Epithelial cell of proximal tubule (primary cell): ENCODE data around the gene NUP93. TPM values are rescaled to one million over a fixed set of nuclear protein-coding genes. Genes with fewer than 3 reads are reported as not detected.

Experiments
- DNase-seq: peaks from one replicate; pipeline ENCODE4 v3.0.0-alpha.2; 2011; ENCODE audit warnings: low read depth
- H3K4me3 ChIP-seq: 2 replicates; pipeline ENCODE4 v1.5.1; 2011; ENCODE audit warnings: low read depth, mild to moderate bottlenecking, low read length
- total RNA-seq: library from RNA; depleted of rRNA; stranded (reverse); fragments of >200 nt; gene quantifications from 2 replicates; pipeline ENCODE4 v1.2.3, GENCODE V29; 2015
- TF ChIP-seq, protein P1 (sequence below): conservative IDR thresholded peaks from 2 replicates; pipeline ENCODE4 v1.5.1; 2012; ENCODE audit warnings: low read depth, mild to moderate bottlenecking, low read length

The NUP93 gene
- total RNA-seq, 1 donor from 2014 or later: 92.5 TPM

DNA sequence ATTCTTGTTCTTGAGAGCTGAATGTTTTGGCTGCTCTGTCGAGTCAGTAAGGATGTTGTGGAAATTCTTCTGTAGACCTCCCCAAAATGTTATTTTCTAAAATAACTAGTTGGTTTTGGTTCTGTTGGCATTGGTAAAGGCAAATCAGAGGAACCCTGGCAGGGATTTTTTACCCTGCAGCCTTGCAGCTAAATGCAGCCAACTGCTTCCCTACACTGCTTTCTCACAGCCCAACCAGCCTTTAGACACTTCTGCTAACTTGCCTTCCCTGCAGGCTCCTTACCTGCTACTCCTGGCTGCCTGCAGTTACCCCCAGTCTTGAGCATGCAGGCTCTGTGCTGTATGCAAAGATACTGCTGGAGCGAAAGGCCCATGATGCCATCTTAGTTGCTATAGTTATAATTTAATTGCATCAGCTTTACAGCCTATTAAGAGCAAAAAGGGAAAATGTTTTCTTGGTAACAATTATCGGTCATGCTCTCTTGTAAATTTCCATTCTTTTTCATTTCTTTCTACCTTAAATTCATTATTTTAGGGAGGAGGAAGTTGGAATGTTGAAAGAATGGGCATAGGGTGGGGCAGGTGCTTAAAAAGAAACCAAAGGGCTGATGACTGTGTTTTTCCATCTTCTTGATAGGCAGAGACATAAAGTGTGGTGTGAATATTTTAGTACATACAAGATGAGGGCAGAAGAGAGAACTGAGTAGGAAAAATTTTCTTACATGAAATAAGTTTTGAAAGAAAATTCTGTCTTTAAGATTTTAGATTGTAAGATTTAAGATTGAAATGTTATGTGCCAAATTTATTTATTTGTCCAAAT lies 20.0 kb downstream of the NUP93 start:
- DNase-seq: no peak
- no peak overlapping the region for H3K4me3 ChIP-seq
- TF ChIP-seq, protein P1, sequence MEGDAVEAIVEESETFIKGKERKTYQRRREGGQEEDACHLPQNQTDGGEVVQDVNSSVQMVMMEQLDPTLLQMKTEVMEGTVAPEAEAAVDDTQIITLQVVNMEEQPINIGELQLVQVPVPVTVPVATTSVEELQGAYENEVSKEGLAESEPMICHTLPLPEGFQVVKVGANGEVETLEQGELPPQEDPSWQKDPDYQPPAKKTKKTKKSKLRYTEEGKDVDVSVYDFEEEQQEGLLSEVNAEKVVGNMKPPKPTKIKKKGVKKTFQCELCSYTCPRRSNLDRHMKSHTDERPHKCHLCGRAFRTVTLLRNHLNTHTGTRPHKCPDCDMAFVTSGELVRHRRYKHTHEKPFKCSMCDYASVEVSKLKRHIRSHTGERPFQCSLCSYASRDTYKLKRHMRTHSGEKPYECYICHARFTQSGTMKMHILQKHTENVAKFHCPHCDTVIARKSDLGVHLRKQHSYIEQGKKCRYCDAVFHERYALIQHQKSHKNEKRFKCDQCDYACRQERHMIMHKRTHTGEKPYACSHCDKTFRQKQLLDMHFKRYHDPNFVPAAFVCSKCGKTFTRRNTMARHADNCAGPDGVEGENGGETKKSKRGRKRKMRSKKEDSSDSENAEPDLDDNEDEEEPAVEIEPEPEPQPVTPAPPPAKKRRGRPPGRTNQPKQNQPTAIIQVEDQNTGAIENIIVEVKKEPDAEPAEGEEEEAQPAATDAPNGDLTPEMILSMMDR: no peak

DNA sequence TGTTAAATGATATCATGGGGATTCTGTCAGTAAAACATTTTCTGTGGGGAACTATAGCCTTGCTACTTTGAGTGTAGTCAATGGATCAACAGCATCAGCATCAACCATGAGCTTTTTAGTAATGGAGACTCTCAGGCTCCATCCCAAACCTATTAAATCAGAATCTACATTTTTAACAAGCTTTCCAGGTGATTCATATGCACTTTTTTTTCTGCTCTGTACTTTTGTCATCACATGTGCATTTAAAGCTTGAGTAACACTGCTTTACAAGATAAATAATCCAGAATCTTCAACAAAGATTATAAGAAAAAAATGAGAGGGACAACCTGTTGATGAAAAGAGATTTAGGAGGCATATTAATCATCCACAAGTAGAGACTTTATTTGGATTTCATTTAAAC lies 23.5 kb downstream of the NUP93 start:
- no peak for DNase-seq
- no peak overlapping the region for H3K4me3 ChIP-seq

DNA sequence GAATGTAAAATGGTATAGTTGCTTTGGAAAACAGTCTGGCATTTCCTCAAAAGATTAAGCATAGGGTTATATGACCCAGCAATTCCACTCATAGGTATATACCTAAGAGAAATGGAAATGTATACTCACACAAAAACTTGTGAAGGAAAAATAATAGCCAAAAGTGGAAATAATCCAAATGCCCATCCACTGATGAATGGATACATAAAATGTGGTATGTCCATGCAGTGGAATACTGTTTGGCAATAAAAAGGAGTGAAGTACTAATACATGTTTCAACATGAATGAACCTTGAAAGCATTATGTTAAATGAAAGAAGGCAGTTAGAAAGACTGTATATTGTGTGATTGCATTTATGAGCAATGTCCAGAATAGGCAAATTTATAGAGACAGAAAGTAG lies 25.1 kb downstream of the NUP93 start:
- TF ChIP-seq, protein P1: no peak
- no peak for DNase-seq
- H3K4me3 ChIP-seq: no peak overlapping the region

More for the DNA sequence above, 23.5 kb downstream of the NUP93 start:
- TF ChIP-seq, protein P1: no peak

DNA sequence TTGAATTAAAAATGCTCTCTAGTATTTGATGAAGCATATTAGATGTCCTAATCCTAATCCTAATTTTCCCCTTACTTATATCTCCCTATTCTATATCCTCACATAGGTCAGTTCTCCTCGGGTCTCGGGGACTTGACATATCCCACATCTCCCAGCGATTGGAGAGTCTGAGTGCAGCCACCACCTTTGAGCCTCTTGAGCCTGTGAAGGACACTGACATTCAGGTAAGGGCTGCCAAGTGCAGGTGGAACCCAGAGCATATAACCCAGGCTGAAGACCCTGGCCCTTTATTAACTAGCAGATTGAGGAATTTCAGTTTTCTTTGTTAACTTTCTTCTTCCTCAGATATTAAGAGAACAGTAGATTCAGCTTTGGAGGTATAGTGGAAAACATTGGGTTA lies 28.5 kb downstream of the NUP93 start:
- TF ChIP-seq, protein P1: no peak
- DNase-seq: no peak
- H3K4me3 ChIP-seq: no peak overlapping the region

DNA sequence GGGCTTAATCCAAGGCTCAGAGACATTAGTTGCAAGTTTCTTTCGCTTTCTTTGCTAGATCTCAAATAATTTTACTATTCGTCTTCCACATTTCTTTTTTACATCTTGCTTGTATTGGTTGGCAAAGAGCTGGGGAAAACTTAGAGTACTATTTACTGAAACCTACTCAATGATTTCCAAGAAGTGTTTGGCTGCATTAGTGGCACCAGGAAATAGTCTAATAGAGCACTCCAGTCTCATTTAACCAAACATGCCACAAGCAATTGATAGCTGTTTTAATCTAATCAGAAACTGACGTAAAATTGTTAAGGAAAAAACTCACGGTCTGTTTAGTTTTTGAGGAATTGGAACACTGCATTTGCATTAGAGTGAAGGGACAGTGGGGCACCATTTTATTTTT lies 29.0 kb downstream of the NUP93 start:
- TF ChIP-seq, protein P1: no peak

DNA sequence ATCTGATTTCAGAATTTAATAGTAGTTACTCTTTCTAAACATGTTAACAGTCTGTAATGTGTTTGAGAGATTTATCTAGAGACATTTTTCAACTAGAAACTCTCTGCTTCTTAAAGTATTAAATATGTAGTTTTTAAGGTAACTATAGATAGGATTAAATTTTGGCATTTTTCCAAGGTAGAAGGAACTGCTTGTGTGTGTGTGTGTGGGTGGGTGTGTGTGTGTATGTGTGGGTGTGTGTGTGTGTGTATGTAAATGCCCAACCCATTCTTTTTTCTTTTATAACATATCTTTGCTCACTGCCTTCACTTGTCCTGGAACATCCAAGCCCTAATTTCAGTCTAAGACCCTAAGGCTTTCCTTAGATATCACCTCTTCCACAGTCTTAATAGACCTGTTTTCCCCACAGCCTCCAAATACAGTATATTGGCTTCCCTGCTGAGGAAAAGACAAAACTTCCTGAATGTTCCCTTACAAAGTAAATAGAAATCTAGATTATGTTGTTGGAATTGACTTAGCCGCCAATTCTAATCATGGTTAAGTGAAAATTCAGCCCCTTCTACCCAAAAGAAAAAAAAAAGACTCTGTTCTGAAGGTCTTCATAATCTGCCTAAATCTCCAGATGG lies 33.5 kb downstream of the NUP93 start:
- DNase-seq: no peak
- TF ChIP-seq, protein P1: no peak

More for the DNA sequence above, 29.0 kb downstream of the NUP93 start:
- H3K4me3 ChIP-seq: no peak overlapping the region
- DNase-seq: no peak

DNA sequence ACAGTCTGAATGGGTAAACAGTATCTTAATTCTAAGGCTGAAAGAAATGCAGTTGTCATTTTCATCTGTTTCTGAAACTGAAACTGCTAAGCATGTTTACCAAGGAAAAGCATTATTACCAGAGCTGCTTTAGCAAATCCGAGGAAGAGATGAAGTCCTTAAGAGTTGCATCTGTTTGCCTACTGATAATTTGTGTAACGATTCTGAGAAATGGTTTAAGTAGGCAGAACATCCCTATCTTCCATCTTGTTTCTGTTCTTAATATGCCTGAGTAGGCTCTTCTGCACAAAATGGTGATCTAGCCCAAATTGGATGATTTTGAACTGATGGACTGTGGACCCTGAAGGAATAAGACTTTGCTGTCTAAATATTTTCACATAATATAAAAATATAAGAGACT lies 34.9 kb downstream of the NUP93 start:
- TF ChIP-seq, protein P1: no peak
- H3K4me3 ChIP-seq: no peak overlapping the region
- DNase-seq: no peak

More for the DNA sequence above, 33.5 kb downstream of the NUP93 start:
- H3K4me3 ChIP-seq: no peak overlapping the region
